Mononuclear cell (primary cell): Measurements from ENCODE around the gene MED23. TPM values are rescaled to one million over a fixed set of nuclear protein-coding genes. Genes with fewer than 3 reads are reported as not detected.

ENCODE experiments used
- H3K27me3 ChIP-seq: 2 replicates; pipeline ENCODE4 v1.6.0; 2011; ENCODE audit warnings: low read length, control low read depth; ENCODE audit not compliant: insufficient read depth
- H3K4me1 ChIP-seq: 2 replicates; pipeline ENCODE4 v1.5.1; 2011; ENCODE audit warnings: mild to moderate bottlenecking, low read length, control low read depth; ENCODE audit not compliant: insufficient read depth
- H3K4me3 ChIP-seq: 2 replicates; pipeline ENCODE4 v1.5.1; 2011; ENCODE audit warnings: mild to moderate bottlenecking, low read length, moderate library complexity
- H3K9me3 ChIP-seq: 2 replicates; pipeline ENCODE4 v1.5.1; 2011; ENCODE audit warnings: low read depth, mild to moderate bottlenecking, control low read depth, low read length
- total RNA-seq: library from RNA; depleted of rRNA; stranded (reverse); fragments of >200 nt; gene quantifications from one replicate; pipeline ENCODE4 v1.2.3, GENCODE V29; 2012

Gene MED23, protein sequence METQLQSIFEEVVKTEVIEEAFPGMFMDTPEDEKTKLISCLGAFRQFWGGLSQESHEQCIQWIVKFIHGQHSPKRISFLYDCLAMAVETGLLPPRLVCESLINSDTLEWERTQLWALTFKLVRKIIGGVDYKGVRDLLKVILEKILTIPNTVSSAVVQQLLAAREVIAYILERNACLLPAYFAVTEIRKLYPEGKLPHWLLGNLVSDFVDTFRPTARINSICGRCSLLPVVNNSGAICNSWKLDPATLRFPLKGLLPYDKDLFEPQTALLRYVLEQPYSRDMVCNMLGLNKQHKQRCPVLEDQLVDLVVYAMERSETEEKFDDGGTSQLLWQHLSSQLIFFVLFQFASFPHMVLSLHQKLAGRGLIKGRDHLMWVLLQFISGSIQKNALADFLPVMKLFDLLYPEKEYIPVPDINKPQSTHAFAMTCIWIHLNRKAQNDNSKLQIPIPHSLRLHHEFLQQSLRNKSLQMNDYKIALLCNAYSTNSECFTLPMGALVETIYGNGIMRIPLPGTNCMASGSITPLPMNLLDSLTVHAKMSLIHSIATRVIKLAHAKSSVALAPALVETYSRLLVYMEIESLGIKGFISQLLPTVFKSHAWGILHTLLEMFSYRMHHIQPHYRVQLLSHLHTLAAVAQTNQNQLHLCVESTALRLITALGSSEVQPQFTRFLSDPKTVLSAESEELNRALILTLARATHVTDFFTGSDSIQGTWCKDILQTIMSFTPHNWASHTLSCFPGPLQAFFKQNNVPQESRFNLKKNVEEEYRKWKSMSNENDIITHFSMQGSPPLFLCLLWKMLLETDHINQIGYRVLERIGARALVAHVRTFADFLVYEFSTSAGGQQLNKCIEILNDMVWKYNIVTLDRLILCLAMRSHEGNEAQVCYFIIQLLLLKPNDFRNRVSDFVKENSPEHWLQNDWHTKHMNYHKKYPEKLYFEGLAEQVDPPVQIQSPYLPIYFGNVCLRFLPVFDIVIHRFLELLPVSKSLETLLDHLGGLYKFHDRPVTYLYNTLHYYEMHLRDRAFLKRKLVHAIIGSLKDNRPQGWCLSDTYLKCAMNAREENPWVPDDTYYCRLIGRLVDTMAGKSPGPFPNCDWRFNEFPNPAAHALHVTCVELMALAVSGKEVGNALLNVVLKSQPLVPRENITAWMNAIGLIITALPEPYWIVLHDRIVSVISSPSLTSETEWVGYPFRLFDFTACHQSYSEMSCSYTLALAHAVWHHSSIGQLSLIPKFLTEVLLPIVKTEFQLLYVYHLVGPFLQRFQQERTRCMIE (N-terminal part only)
- 106 TPM for total RNA-seq

GRCh38 chr6:131627724-131628682 is at the start of gene MED23:
TSS of gene MED23 (minus strand) at chr6:131628242. CDS start at chr6:131628049, 193 bp downstream.
- Histone ChIP-seq H3K27me3 (no peaks in the 10 kb centered on the region), H3K4me3 (peak within 1 kb of the TSS; percentile 91), H3K9me3 (no peaks in the 10 kb centered on the region), H3K4me1 (peaks cover 10% of the 10 kb centered on the region)

- Histone ChIP-seq H3K4me1 (no peaks in the 10 kb centered on the region), H3K27me3 (no peaks in the 10 kb centered on the region), H3K9me3 (no peaks in the 10 kb centered on the region), H3K4me3 (no peak overlapping the region)
Observed at GRCh38 chr6:131673184-131673583, 45.1 kb upstream of the MED23 start.

DNA sequence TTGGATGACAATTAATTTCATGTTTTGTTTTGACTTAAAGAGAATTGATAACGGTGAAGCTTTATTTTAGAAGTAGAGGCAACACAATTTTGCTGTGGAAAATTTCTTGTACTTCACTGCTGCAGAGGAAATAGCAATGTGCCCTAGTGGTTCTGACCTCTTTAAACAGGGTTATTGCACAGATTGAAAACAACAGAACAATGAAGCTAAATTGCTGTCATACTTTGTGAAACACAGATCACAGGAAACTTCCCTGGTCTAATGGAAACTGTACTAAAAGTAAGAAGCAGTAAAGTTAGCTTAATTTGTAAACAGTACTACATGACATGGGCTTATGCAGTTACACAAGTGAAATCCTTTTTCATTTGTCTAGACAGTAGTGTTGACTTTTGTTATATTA is 41.8 kb upstream of the MED23 start:
- Histone ChIP-seq H3K4me3 (no peak overlapping the region), H3K4me1 (no peaks in the 10 kb centered on the region), H3K27me3 (peaks cover 3% of the 10 kb centered on the region), H3K9me3 (no peaks in the 10 kb centered on the region)

DNA sequence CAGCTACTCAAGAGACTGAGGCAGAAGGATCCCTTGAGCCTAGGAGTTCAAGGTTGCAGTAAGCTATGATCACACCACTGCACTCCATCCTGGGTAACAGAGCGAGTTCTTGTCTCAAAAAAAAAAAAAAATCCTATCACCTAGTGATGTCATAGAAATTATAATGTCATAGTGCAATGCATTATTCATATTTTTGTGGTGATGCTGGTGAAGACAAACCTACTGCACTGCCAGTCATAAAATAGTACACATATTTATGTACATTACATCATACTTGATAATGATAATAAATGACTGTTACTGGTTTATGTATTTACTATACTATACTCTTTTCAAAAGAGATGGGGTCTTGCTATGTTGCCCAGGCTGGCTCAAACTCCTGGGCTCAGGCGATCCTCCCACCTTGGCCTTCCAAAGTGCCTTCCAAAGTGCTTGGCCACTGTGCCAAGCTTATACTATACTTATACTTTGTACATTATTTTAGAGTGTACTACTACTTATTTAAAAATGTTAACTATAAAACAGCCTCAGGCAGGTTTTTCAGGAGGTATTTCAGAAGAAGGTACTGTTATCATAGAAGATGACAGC is 35.6 kb upstream of the MED23 start:
- Histone ChIP-seq H3K9me3 (no peaks in the 10 kb centered on the region), H3K4me3 (no peak overlapping the region), H3K4me1 (no peaks in the 10 kb centered on the region), H3K27me3 (peaks cover 3% of the 10 kb centered on the region)

- Histone ChIP-seq H3K4me3 (no peak overlapping the region), H3K27me3 (no peaks in the 10 kb centered on the region), H3K4me1 (no peaks in the 10 kb centered on the region), H3K9me3 (no peaks in the 10 kb centered on the region)
Observed at GRCh38 chr6:131660195-131660594, 32.2 kb upstream of the MED23 start.

DNA sequence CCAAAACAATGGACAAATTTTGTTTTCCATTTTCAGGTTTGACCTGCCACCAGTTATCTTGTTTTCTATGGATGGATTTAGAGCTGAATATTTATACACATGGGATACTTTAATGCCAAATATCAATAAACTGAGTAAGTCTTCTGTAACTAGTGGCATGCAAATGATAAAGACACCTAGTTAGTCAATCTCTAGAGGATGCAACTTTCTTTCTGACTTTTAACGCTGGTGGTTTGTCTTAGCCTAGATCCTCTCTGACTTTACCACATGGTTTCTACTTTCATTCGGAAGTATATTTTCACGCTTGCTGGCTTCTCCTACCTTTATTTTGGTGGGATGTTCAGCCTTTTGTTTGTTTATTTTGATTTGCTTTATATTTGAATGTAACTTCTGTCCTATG is 30.2 kb upstream of the MED23 start:
- H3K4me1 ChIP-seq, result no peaks in the 10 kb centered on the region
- no peak overlapping the region for H3K4me3 ChIP-seq
- no peaks in the 10 kb centered on the region for H3K9me3 ChIP-seq

GRCh38 chr6:131657630-131658111 is 29.6 kb upstream of the MED23 start:
- no peaks in the 10 kb centered on the region for H3K4me1 ChIP-seq
- H3K27me3 ChIP-seq, result no peaks in the 10 kb centered on the region
- H3K4me3 ChIP-seq, result no peak overlapping the region
- no peaks in the 10 kb centered on the region for H3K9me3 ChIP-seq

More for the DNA sequence above, 30.2 kb upstream of the MED23 start:
- H3K27me3 ChIP-seq, result no peaks in the 10 kb centered on the region

DNA sequence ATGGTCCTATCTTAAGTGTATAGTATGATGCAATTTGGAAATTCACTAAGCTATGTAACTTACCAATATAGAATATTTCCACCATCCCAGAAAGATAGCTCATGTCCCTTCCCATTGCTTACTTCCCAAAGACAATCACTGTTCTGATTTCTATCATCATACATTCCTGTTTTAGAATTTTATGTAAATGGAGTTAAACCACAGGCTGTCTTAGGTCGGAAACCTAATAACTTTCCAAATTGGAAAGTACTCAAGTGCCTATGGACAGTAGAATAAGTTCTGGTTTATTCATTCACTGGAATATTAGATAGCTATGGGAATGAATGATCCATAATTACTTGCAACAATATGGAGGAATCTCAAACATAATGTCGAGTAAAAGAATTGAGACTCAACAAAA is 29.2 kb upstream of the MED23 start:
- Histone ChIP-seq H3K4me1 (no peaks in the 10 kb centered on the region), H3K4me3 (no peak overlapping the region), H3K27me3 (no peaks in the 10 kb centered on the region), H3K9me3 (no peaks in the 10 kb centered on the region)

DNA sequence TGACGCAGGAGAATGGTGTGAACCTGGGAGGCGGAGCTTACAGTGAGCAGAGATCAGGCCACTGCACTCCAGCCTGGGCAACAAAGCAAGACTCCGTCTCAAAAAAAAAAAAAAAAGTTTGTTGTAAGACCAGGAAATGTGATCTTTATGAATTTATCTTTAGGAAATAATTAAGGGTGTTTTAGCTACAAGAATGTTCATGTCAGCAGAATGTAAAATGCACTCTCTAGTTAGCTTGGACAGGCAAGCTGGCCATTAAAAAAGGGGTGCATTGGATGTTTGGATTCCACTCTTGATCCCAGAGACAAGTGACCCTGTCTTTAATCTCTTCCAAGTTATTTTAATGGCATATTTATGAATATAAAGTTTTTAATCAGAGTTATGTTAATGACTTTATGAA is 28.6 kb upstream of the MED23 start:
- no peaks in the 10 kb centered on the region for H3K27me3 ChIP-seq
- H3K9me3 ChIP-seq, result no peaks in the 10 kb centered on the region
- no peak overlapping the region for H3K4me3 ChIP-seq
- H3K4me1 ChIP-seq, result no peaks in the 10 kb centered on the region

GRCh38 chr6:131655951-131656350 is 27.9 kb upstream of the MED23 start:
- no peaks in the 10 kb centered on the region for H3K27me3 ChIP-seq
- H3K4me3 ChIP-seq, result no peak overlapping the region
- no peaks in the 10 kb centered on the region for H3K4me1 ChIP-seq
- no peaks in the 10 kb centered on the region for H3K9me3 ChIP-seq

DNA sequence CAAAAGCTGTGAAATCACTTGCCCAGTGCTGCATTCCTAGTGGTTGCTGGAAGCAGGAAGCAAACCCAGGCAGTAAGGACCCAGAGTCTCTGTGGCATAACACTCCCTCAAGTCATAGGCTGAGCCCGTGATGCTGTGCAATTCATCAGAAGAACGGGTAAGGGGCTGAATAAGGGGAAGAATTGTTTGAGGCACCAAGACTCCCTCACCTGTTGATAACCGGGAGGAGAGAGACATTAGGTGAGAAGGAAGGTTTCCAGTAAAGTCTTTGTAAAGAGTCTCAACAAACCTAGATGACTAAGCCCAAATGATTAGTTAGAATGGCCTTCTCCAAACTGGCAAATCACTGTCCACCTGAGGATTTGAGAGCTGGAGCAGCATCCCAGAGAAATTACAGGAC is 27.3 kb upstream of the MED23 start:
- Histone ChIP-seq H3K4me3 (no peak overlapping the region), H3K27me3 (no peaks in the 10 kb centered on the region), H3K9me3 (no peaks in the 10 kb centered on the region), H3K4me1 (no peaks in the 10 kb centered on the region)

DNA sequence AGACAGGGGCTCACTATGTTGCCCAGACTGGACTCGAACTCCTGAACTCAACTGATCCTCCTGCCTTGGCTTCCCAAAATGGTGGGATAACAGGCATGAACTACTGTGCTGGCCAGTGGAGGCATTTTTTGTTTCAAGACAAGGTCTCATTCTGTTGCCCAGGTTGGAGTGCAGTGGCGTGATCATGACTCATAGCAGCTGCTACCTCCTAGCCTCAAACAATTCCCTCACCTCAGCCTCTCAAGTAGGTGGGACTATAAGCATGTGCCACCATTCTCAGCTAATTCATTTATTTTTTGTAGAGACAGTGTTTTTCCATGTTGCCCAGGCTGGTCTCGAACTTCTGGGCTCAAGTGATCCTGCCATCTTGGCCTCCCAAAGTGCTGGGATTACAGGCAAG is 26.3 kb upstream of the MED23 start:
- H3K9me3 ChIP-seq, result no peaks in the 10 kb centered on the region
- no peak overlapping the region for H3K4me3 ChIP-seq
- H3K27me3 ChIP-seq, result no peaks in the 10 kb centered on the region
- no peaks in the 10 kb centered on the region for H3K4me1 ChIP-seq

DNA sequence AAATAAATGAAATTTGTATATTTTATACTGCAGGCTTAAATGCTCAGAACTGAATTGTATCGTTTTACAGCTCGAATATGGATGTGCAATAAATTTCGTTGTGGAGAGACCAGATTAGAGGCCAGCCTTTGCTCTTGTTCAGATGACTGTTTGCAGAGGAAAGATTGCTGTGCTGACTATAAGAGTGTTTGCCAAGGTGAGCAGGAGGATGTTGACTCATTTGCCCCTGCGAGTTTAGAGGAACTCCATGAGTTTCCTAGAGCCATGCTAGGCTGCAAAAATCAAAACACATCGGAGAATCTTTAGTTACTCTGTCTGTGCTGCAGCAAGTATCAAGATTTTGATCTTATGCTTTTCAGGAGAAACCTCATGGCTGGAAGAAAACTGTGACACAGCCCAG is 24.4 kb upstream of the MED23 start:
- H3K9me3 ChIP-seq, result no peaks in the 10 kb centered on the region
- H3K27me3 ChIP-seq, result no peaks in the 10 kb centered on the region
- no peak overlapping the region for H3K4me3 ChIP-seq
- H3K4me1 ChIP-seq, result no peaks in the 10 kb centered on the region

- H3K4me3 ChIP-seq, result no peak overlapping the region
- H3K9me3 ChIP-seq, result no peaks in the 10 kb centered on the region
- no peaks in the 10 kb centered on the region for H3K4me1 ChIP-seq
- H3K27me3 ChIP-seq, result no peaks in the 10 kb centered on the region
Observed at GRCh38 chr6:131651782-131652181, 23.7 kb upstream of the MED23 start.
